NCI-H2029 treated with DMSO at 0.1 percent for 48 hours (cell line): ENCODE measurements around the gene NDUFA8.

Experiments
- DNase-seq: peaks from one replicate; lab custom pipeline; 2025; lab: John Stamatoyannopoulos, UW

Gene NDUFA8

DNA sequence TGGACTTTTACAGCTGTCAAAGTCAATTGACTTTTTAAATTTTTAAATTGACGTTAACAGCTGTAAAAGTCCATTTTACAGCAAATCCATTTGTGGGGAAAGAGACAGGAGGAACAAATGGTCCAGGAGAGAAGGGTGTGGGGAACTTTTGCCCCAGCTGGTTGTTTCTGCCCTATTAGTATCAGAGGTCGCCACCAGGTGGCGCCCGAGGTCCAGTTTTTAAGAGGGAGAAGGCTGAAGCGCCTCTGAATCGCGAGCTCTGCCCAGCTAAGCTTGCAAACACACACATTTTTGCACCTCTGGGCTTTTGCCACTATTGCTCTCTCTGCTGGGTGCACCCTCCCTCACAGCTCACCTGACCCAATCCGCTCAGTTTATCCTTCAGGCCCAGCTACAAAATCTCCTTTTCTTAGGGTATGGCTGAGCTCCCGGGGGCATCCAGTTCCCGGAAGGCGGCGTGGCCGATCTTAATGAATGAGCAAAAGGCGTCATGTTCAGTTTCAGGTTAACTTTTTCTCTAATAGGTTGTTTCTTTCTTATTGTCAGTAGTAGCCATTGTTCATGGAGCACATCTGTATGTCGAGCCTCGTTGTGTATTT, 60.2 kb downstream of the NDUFA8 start:
- peak; percentile 41 for DNase-seq

DNA sequence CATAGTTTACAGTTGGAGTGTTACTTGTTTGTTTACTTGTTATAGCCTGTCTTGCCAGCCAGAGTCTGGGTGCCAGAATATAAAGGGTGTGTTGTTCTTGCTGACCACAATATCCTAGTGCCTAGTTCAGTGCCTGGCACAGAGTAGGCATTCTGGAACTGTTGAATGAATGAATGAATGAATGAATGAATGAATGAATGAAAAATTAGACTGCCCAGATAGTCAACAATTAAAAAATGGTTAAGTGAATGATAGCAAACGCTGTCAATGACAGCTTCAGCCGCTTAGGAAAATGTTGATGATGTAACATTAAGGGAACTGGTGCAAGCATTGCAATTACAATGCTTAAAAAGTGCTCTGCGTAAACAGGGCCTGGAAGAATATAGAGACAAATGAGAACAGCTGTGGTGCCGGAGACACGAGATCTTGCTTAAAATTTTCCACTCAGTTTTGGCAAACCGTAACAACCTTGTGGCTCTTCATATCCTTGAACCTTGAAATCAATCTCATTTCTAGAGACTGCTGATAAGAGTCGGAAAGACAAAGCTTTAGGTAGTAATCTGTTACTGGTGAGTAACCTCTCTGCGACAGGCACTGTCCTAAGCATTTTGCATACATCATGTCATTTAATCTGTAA, 61.8 kb downstream of the NDUFA8 start:
- no peak for DNase-seq

- DNase-seq, result no peak
Measured at GRCh38 chr9:122096620-122097415, 62.8 kb downstream of the NDUFA8 start.

GRCh38 chr9:122095010-122095767, 64.4 kb downstream of the NDUFA8 start:
- DNase-seq, result no peak
